H1 (cell line): Measurements from ENCODE around the gene CIBAR2. TPM values are rescaled to one million over a fixed set of nuclear protein-coding genes. Genes with fewer than 3 reads are reported as not detected.

Experiments used
- CHD7 ChIP-seq: fragments of 300-600 bp; sonication (generic); IDR thresholded peaks from 2 replicates; pipeline ENCODE4 v1.7.1; 2012; ENCODE audit warnings: low read length, moderate library complexity, mild to moderate bottlenecking, inconsistent platforms; ENCODE audit not compliant: insufficient replicate concordance
- HDAC2 ChIP-seq, 2 experiments: fragments of 300-600 bp in 1 of 2; sonication (generic) in 1 of 2; IDR thresholded peaks; 2 replicates each; pipeline ENCODE4 v1.6.1; 2011 to 2012; ENCODE audit warnings: low read depth in 2 of 2, low read length in 2 of 2, mild to moderate bottlenecking in 2 of 2, moderate library complexity in 2 of 2, borderline replicate concordance in 1 of 2, inconsistent platforms in 1 of 2
- MAX ChIP-seq: IDR thresholded peaks from 2 replicates; pipeline ENCODE4 v1.6.1; 2012; ENCODE audit warnings: inconsistent platforms
- POLR2AphosphoS5 ChIP-seq: IDR thresholded peaks from 2 replicates; pipeline ENCODE4 v1.6.1; 2011; ENCODE audit warnings: low read depth, low read length
- RBBP5 ChIP-seq: IDR thresholded peaks from 2 replicates; pipeline ENCODE4 v1.7.1; 2012; ENCODE audit warnings: low read depth, mild to moderate bottlenecking, inconsistent platforms, low read length, moderate library complexity, borderline replicate concordance
- SIX5 ChIP-seq: IDR thresholded peaks from 2 replicates; pipeline ENCODE4 v1.6.1; 2011; ENCODE audit warnings: mild to moderate bottlenecking, low read depth, low read length
- YY1 ChIP-seq: IDR thresholded peaks from 2 replicates; pipeline ENCODE4 v1.6.1; 2011; ENCODE audit warnings: low read depth, mild to moderate bottlenecking, low read length
- polyA plus RNA-seq, 7 experiments: library from polyadenylated mRNA; depleted of rRNA in 3 of 7; stranded (reverse) in 5 of 7; unstranded in 2 of 7; fragments of >200 nt in 5 of 7; fragments of 200-250 nt in 2 of 7; gene quantifications; 1 replicate in 5 of 7; 2 replicates in 1 of 7; 4 replicates in 1 of 7; pipeline versions ENCODE4 v1.2.1 to v1.2.3, GENCODE V29; 2011 to 2013; ENCODE audit warnings: missing spikeins in 2 of 7, mixed read lengths in 2 of 7
- total RNA-seq: library from RNA; stranded (reverse); fragmentation: NEBNext Ultra II Directional; extraction: Animal tissue kit (Norgen Biotek cat#: 25700); gene quantifications from 2 replicates; pipeline ENCODE4 v1.2.1, GENCODE V29; 2021

CIBAR2 gene
- total and polyA plus RNA-seq, 2 of the 8 experiments (the other 6 are each of a cell fraction or from before 2014, with no cell fraction given) = 0.18 TPM; not detected in 1

DNA sequence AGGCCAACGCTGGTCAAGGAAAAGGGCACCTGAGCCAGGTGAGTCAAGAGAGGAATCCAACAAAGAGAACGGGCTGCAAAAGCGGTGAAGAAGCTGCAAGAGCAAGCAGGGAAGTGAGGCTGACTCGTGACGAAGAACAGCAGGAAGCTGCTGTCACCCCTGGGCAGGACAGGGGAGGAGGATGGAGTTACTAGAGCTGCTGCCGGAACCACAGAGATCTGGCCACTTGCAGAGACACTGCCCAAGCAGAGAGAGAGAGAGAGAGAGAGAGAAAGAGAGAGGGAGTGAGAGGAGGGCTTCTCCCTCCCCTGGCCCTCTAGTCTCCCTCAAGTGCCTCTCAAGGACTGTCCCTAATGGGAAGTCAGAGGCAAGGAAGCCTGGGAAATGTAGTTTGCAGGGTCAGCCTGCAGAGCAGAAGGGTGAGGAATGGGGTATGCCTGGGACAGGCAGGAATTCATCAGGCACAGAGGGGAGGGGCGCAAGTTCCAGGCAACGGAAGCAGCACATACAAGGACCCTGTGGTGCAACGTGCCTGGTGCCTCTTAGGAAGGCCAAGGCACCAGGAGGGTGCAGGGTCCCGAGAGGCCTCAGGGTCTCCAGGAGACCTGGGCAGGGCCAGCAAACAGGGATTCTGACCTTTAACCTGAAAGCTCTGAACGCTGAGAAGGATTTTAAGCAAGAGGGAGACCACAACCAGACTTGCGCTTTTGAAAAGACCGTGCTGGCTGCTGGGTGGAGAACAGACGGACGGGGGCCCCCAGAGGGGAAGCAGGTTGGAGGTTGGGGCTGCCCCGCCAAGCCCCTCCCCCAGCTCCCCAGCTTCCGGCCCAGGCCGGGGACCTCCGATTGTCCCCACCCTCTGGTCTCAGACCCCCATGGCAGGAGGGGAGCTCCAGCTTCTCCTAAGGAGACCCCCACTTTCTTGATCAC lies 45.8 kb upstream of the CIBAR2 start (continued):
- TF ChIP-seq CHD7 = no peak
- peak; percentile 54; the same call in 1 of the 2 replicates for TF ChIP-seq MAX
- peak; percentile 23; the same call in 1 of the 2 replicates for TF ChIP-seq YY1
- peak; percentile 75 for TF ChIP-seq SIX5
- 0 out of 2 replicates have a peak, but pooled peaks have one; percentile 57 for TF ChIP-seq RBBP5
- no peak for TF ChIP-seq POLR2AphosphoS5
- peak in 1 of 2 experiments; percentile 53; a peak in 1 of 4 replicates for TF ChIP-seq HDAC2 (IDR thresholded peaks at IDR 0.05; ENCODE audit: borderline replicate concordance in 1 of 2, low read depth in 2 of 2, low read length in 2 of 2)
